K562 (cell line): ENCODE data around the gene SEC14L2. TPM values are rescaled to one million over a fixed set of nuclear protein-coding genes. Genes with fewer than 3 reads are reported as not detected.
A peak's percentile ranks its signal among the peaks of the same experiment; 100 is the strongest.

Experiments used
- ATAC-seq: fragments of 200-7000 bp; cut with Tn5 transposase; 3 replicates; pipeline ENCODE4 v1.9.1; 2020; ENCODE audit warnings: moderate library complexity
- BruUV-seq: library from RNA; stranded (reverse); fragments of 400-500 nt; replicated peaks from 2 replicates; lab custom pipeline; 2021; lab: Mats Ljungman, UMichigan
- CTCF ChIA-PET: fragments of 300-600 bp; formaldehyde crosslinking; extraction: SDS; loops from one replicate; lab custom pipeline; 2021; ENCODE audit warnings: low intra/inter-chr PET ratio; lab: Yijun Ruan, JAX
- POLR2A ChIA-PET: fragments of 300-600, 350-650 bp; sonication (Branson Sonifier 250); formaldehyde crosslinking; extraction: SDS; loops from one replicate; lab custom pipeline; 2021; ENCODE audit warnings: antibody characterized with exemption, inconsistent platforms; lab: Yijun Ruan, JAX
- DNase-seq, 4 experiments: peaks; one replicate each; pipeline versions ENCODE4 v3.0.0 to v3.0.0-alpha.2; 2011 to 2018; ENCODE audit warnings: low spot score in 3 of 4, mixed read lengths in 3 of 4; ENCODE audit errors: extremely low read depth in 1 of 4
- FAIRE-seq: peaks from 2 replicates; lab custom pipeline; 2011; peaks lifted over from hg19 to GRCh38; lab: Jason Lieb, UNC
- H2AFZ ChIP-seq: 2 replicates; pipeline ENCODE4 v1.6.0; 2011; ENCODE audit warnings: low read depth, low read length, control low read depth, inconsistent platforms
- H3K27ac ChIP-seq: fragments of 200-600 bp; 3 replicates; pipeline ENCODE4 v1.8.0; 2011; ENCODE audit warnings: low read depth, mild to moderate bottlenecking, control low read depth, inconsistent platforms, low read length, moderate library complexity, mixed read lengths; ENCODE audit errors: extremely low read depth
- H3K27me3 ChIP-seq, 2 experiments: fragments of 300-600 bp in 1 of 2; 2 replicates in 1 of 2; 3 replicates in 1 of 2; pipeline versions ENCODE4 v1.6.0 to v1.8.0; 2011; ENCODE audit warnings: inconsistent platforms in 2 of 2, low read length in 2 of 2, mild to moderate bottlenecking in 1 of 2, mixed read lengths in 1 of 2, moderate library complexity in 1 of 2; ENCODE audit not compliant: control insufficient read depth in 2 of 2, insufficient read depth in 2 of 2
- H3K36me3 ChIP-seq: fragments of 300-600 bp; 3 replicates; pipeline ENCODE4 v1.8.0; 2011; ENCODE audit warnings: mild to moderate bottlenecking, low read length, inconsistent platforms; ENCODE audit not compliant: control insufficient read depth, insufficient read depth
- H3K4me1 ChIP-seq, 2 experiments: fragments of 200-600 bp in 1 of 2; replicated peaks in 1 of 2; 2 replicates in 1 of 2; 3 replicates in 1 of 2; pipeline versions ENCODE4 v1.5.1 to v1.8.0; 2011; ENCODE audit warnings: inconsistent platforms in 2 of 2, low read length in 2 of 2, mild to moderate bottlenecking in 1 of 2, mixed read lengths in 1 of 2, moderate library complexity in 1 of 2; ENCODE audit not compliant: control insufficient read depth in 2 of 2, insufficient read depth in 2 of 2
- H3K4me2 ChIP-seq: 2 replicates; pipeline ENCODE4 v1.6.1; 2011; ENCODE audit warnings: low read length, control low read depth, inconsistent platforms, mixed read lengths; ENCODE audit not compliant: insufficient read depth
- H3K4me3 ChIP-seq: fragments of 200-600 bp; sonication (generic), shearing (Covaris generic); 2 replicates; pipeline ENCODE4 v1.5.1; 2016; ENCODE audit warnings: control low read depth, inconsistent platforms
- H3K79me2 ChIP-seq: fragments of 200-600 bp; 3 replicates; pipeline ENCODE4 v1.8.0; 2011; ENCODE audit warnings: low read length, inconsistent platforms; ENCODE audit not compliant: control insufficient read depth, insufficient read depth
- H3K9ac ChIP-seq, 2 experiments: 2 replicates each; pipeline versions ENCODE4 v1.6.0 to v1.6.1; 2011; ENCODE audit warnings: low read depth in 2 of 2, low read length in 2 of 2, control low read depth in 1 of 2, inconsistent platforms in 1 of 2, mild to moderate bottlenecking in 1 of 2, mixed read lengths in 1 of 2; ENCODE audit not compliant: insufficient read depth in 1 of 2
- H3K9me1 ChIP-seq: one replicate; pipeline ENCODE4 v1.6.0; 2011; ENCODE audit warnings: inconsistent platforms, mild to moderate bottlenecking, low read length, moderate library complexity; ENCODE audit not compliant: control insufficient read depth, insufficient read depth
- H3K9me3 ChIP-seq: replicated peaks from 2 replicates; pipeline ENCODE4 v1.5.1; 2011; ENCODE audit warnings: low read depth, low read length, inconsistent platforms; ENCODE audit not compliant: control insufficient read depth, insufficient read depth
- H4K20me1 ChIP-seq: replicated peaks from 2 replicates; pipeline ENCODE4 v1.6.1; 2011; ENCODE audit warnings: low read length, inconsistent platforms, mixed read lengths; ENCODE audit not compliant: control insufficient read depth, insufficient read depth
- CEBPB ChIP-seq: fragments of 450-650 bp; IDR thresholded peaks from 2 replicates; pipeline ENCODE4 v1.6.1; 2016; ENCODE audit warnings: missing genetic modification characterization, missing compliant biosample characterization
- CEBPG ChIP-seq, 3 experiments: fragments of 200-800 bp in 1 of 3; sonication (Bioruptor generic) in 1 of 3; sonication (generic) in 1 of 3; formaldehyde crosslinking in 1 of 3; IDR thresholded peaks in 2 of 3; conservative IDR thresholded peaks in 1 of 3; 2 replicates each; pipeline versions ENCODE4 v1.6.1 to v1.8.0; 2016 to 2022; ENCODE audit warnings: missing compliant biosample characterization in 2 of 3, missing genetic modification characterization in 2 of 3, mild to moderate bottlenecking in 1 of 3, missing genetic modification reagents in 1 of 3
- IRF2 ChIP-seq: sonication (generic); formaldehyde crosslinking; IDR thresholded peaks from 2 replicates; pipeline ENCODE4 v1.8.1; 2022; ENCODE audit warnings: mild to moderate bottlenecking, missing genetic modification reagents
- MEF2D ChIP-seq: conservative IDR thresholded peaks from 2 replicates; pipeline ENCODE4 v1.6.1; 2016; ENCODE audit warnings: low read depth, missing genetic modification characterization, missing compliant biosample characterization
- NFE2 ChIP-seq: IDR thresholded peaks from 2 replicates; pipeline ENCODE4 v1.6.1; 2014; ENCODE audit warnings: antibody characterized with exemption, low read depth
- NFE2L1 ChIP-seq: fragments of 450-650 bp; IDR thresholded peaks from 2 replicates; pipeline ENCODE4 v1.6.1; 2016; ENCODE audit warnings: missing genetic modification characterization, low read depth, mild to moderate bottlenecking, missing compliant biosample characterization, moderate library complexity, borderline replicate concordance
- NFIC ChIP-seq: fragments of 450-650 bp; IDR thresholded peaks from 2 replicates; pipeline ENCODE4 v1.6.1; 2017; ENCODE audit warnings: mild to moderate bottlenecking, inconsistent platforms
- PHB2 ChIP-seq: fragments of 450-650 bp; IDR thresholded peaks from 2 replicates; pipeline ENCODE4 v1.6.1; 2017; ENCODE audit warnings: low read depth
- RAD21 ChIP-seq, 2 experiments: fragments of 250-450 bp in 1 of 2; fragments of 450-650 bp in 1 of 2; sonication (Bioruptor Pico) in 1 of 2; formaldehyde crosslinking in 1 of 2; IDR thresholded peaks in 1 of 2; conservative IDR thresholded peaks in 1 of 2; 2 replicates each; pipeline versions ENCODE4 v1.4.0 to v1.8.0; 2020 to 2022; ENCODE audit warnings: mild to moderate bottlenecking in 2 of 2, moderate library complexity in 1 of 2
- RBM14 ChIP-seq: fragments of 200-400 bp; formaldehyde crosslinking; IDR thresholded peaks from 2 replicates; pipeline ENCODE4 v1.6.1; 2018; ENCODE audit warnings: low read depth, mild to moderate bottlenecking, low read length, moderate library complexity, borderline replicate concordance; ENCODE audit not compliant: insufficient read depth
- RFX7 ChIP-seq: fragments of 250-450 bp; sonication (Bioruptor Pico); IDR thresholded peaks from 2 replicates; pipeline ENCODE4 v1.5.1; 2021; ENCODE audit warnings: mild to moderate bottlenecking
- SMAD1 ChIP-seq: fragments of 150-350 bp; IDR thresholded peaks from 2 replicates; pipeline ENCODE4 v1.6.1; 2014; ENCODE audit warnings: low read length, low read depth; ENCODE audit not compliant: partially characterized antibody
- ZNF3 ChIP-seq: fragments of 250-450 bp; sonication (Bioruptor Pico); IDR thresholded peaks from 2 replicates; pipeline ENCODE4 v1.5.0; 2021; ENCODE audit warnings: mild to moderate bottlenecking, moderate library complexity
- WGBS: fragments of 100-300 bp; shearing (Covaris generic); methylation state at CpG from one replicate; pipeline ENCODE4 v1.1.6; 2016; ENCODE audit warnings: low coverage, mixed read lengths; ENCODE audit not compliant: insufficient coverage; ENCODE audit errors: missing lambda C conversion rate; 5-methylcytosine and 5-hydroxymethylcytosine counted together
- in situ Hi-C: fragments of 300-500 bp; cut with MboI; formaldehyde crosslinking; loops from 4 replicates; pipeline ENCODE4 v1.15.0; 2018; ENCODE audit warnings: inconsistent platforms, mixed read lengths
- intact Hi-C: fragments of 100-400 bp; cut with micrococcal nuclease; formaldehyde crosslinking; loops from 2 replicates; pipeline ENCODE4 v1.14.2; 2022
- polyA plus RNA-seq, 8 experiments: library from polyadenylated mRNA; depleted of rRNA in 4 of 8; stranded (reverse) in 5 of 8; unstranded in 3 of 8; fragments of >200 nt; fragmentation: Nextera tagmentation in 2 of 8; fragmentation: Illumina TruSeq in 1 of 8; extraction: Ambion mirVana in 2 of 8; extraction: Trizol in 1 of 8; gene quantifications; 2 replicates each; pipeline versions ENCODE4 v1.2.1 to v1.2.3, GENCODE V29; 2011 to 2014; ENCODE audit warnings: inconsistent platforms in 1 of 8, missing spikeins in 1 of 8
- total RNA-seq, 7 experiments: library from RNA; depleted of rRNA in 6 of 7; stranded (reverse); fragments of >200 nt in 6 of 7; fragmentation: Illumina TruSeq in 2 of 7; extraction: Trizol in 2 of 7; gene quantifications; 2 replicates each; pipeline versions ENCODE4 v1.2.1 to v1.2.3, GENCODE V29; 2011 to 2021; ENCODE audit warnings: low replicate concordance in 1 of 7
- TF ChIP-seq, protein P1 (sequence below), 2 experiments: IDR thresholded peaks; 2 replicates each; pipeline ENCODE4 v1.6.1; 2011; ENCODE audit warnings: borderline replicate concordance in 1 of 2, control low read depth in 1 of 2, low read depth in 1 of 2, low read length in 1 of 2, mild to moderate bottlenecking in 1 of 2, mixed read lengths in 1 of 2, moderate library complexity in 1 of 2; ENCODE audit not compliant: insufficient read depth in 1 of 2, insufficient read length in 1 of 2, poor library complexity in 1 of 2, severe bottlenecking in 1 of 2; ENCODE audit errors: extremely low read depth in 1 of 2
- TF ChIP-seq, protein P2 (sequence below), 3 experiments: IDR thresholded peaks in 2 of 3; conservative IDR thresholded peaks in 1 of 3; 2 replicates each; pipeline ENCODE4 v1.5.1; 2011 to 2012; ENCODE audit warnings: low read length in 3 of 3, mild to moderate bottlenecking in 3 of 3, control low read depth in 2 of 3, improper control_type of control experiment in 1 of 3, inconsistent platforms in 1 of 3, low read depth in 1 of 3, mixed read lengths in 1 of 3, moderate library complexity in 1 of 3; ENCODE audit not compliant: insufficient read depth in 2 of 3

The SEC14L2 gene
- total and polyA plus RNA-seq, 9 of the 15 experiments (the other 6 are each of a cell fraction or from before 2014, with no cell fraction given): 0.03 to 0.17 (median 0.10) TPM

DNA sequence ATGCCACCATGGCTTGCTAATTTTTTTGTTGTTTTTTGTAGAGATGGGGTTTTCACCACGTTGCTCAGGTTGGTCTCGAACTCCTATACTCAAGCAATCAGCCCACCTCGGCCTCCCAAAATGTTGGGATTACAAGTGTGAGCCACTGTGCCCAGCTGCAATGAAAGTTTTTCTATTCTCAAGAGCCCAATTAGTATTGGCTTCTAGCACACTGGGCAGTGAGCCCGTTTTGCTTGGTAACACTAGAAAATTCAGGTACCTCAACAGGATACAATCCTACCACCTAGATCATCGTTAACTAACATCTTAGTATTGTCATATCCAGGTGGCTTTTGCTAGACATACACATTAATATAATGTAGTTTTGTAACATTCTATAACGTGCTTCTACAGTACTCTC is 56.0 kb downstream of the SEC14L2 start (continued):
- TF ChIP-seq RFX7 (CRISPR knock-in tag) (no peak), NFE2L1 (no peak), RBM14 (no peak), MEF2D (tag) (no peak)

DNA sequence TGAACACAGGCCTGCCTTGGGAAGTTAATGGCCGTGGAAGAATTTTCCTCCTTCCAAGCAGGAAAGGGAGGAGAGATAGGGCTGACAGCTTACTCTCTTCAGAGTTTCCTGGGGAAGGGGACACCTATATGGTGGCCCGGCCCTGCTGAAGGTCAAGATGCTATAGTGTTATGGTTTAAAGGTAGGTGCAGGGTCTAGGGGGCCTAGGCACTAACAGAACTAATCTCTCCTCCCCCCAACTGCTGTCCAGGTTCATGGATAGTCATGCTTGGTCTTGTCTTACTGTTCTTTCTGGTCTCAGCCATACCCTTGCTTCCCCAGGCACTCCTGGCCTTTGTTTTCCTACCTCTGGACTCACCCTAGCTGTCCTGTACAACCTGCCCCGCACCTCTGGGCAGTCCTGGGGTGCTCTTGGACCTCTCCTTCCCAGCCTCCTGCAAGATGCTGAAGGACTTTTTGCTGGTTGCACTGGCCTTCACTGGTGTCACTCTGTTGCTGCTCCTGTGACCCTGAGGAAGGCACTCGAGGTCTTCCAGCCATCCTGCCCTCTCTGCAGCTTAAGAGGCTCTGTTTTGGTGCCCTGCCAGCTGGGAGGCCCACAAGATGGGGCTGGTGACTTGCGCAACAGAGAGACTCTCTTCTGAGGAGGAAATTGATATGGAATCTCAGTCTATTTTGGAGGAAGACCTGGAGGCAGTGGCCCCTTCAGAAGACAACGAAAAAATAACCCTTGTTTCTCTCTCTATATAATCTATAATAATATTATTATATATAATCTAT is 57.1 kb downstream of the SEC14L2 start:
- TF ChIP-seq NFIC (peak; percentile 55), IRF2 (no peak), NFE2 (no peak), CEBPG (CRISPR knock-in tag; IDR thresholded peaks at IDR 0.05) (peak; percentile 70), CEBPG (tag; conservative IDR thresholded peaks at IDR 0.05 in 1 of 2, IDR thresholded peaks at IDR 0.05 in 1 of 2) (0 out of 4 replicates have a peak, but pooled peaks of 1 of the 2 experiments have one; percentile 10), PHB2 (no peak), RAD21 (CRISPR knock-in tag; conservative IDR thresholded peaks at IDR 0.05 in 1 of 2, IDR thresholded peaks at IDR 0.05 in 1 of 2) (peak in 1 of 2 experiments; percentile 29; a peak in 1 of 4 replicates), CEBPB (peak; percentile 78), ZNF3 (CRISPR knock-in tag) (no peak), SMAD1 (no peak)
- TF ChIP-seq, protein P1, sequence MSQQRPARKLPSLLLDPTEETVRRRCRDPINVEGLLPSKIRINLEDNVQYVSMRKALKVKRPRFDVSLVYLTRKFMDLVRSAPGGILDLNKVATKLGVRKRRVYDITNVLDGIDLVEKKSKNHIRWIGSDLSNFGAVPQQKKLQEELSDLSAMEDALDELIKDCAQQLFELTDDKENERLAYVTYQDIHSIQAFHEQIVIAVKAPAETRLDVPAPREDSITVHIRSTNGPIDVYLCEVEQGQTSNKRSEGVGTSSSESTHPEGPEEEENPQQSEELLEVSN (IDR thresholded peaks at IDR 0.05; ENCODE audit: borderline replicate concordance in 1 of 2, extremely low read depth in 1 of 2, insufficient read depth in 1 of 2, insufficient read length in 1 of 2, low read depth in 1 of 2, low read length in 1 of 2, poor library complexity in 1 of 2, severe bottlenecking in 1 of 2): no peak
- TF ChIP-seq, protein P2, sequence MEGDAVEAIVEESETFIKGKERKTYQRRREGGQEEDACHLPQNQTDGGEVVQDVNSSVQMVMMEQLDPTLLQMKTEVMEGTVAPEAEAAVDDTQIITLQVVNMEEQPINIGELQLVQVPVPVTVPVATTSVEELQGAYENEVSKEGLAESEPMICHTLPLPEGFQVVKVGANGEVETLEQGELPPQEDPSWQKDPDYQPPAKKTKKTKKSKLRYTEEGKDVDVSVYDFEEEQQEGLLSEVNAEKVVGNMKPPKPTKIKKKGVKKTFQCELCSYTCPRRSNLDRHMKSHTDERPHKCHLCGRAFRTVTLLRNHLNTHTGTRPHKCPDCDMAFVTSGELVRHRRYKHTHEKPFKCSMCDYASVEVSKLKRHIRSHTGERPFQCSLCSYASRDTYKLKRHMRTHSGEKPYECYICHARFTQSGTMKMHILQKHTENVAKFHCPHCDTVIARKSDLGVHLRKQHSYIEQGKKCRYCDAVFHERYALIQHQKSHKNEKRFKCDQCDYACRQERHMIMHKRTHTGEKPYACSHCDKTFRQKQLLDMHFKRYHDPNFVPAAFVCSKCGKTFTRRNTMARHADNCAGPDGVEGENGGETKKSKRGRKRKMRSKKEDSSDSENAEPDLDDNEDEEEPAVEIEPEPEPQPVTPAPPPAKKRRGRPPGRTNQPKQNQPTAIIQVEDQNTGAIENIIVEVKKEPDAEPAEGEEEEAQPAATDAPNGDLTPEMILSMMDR (IDR thresholded peaks at IDR 0.05 in 2 of 3, conservative IDR thresholded peaks at IDR 0.05 in 1 of 3; ENCODE audit: insufficient read depth in 2 of 3, low read depth in 1 of 3, low read length in 3 of 3): peak; percentile 20 to 39 (median 32); a peak in 3 of 6 replicates
- BruUV-seq: no TSS peak
- no peaks in the 10 kb centered on the region for H3K9me3 ChIP-seq
- no peak overlapping the region for H3K9ac ChIP-seq
- no peak overlapping the region for H3K27ac ChIP-seq
- in situ Hi-C loops: no loop called here
- no peak overlapping the region for H2AFZ ChIP-seq
- WGBS: 35% methylated on average over 4 of the region's 6 CpGs
- DNase-seq (peak in 1 of 4 experiments; percentile 44), FAIRE-seq (no peak), ATAC-seq (peak; percentile 57)
- H3K4me2 ChIP-seq: no peak overlapping the region
- H3K79me2 ChIP-seq: no peaks in the 10 kb centered on the region
- no peaks in the 10 kb centered on the region for H3K9me1 ChIP-seq
- no peaks in the 10 kb centered on the region for H3K36me3 ChIP-seq
- intact Hi-C loops: no loop called here
- peaks cover 3 to 7% of the 10 kb centered on the region in 2 experiments; a peak in 3 of 5 replicates for H3K4me1 ChIP-seq
- ChIA-PET POLR2A (no interaction called here), CTCF (no interaction called here)
- H4K20me1 ChIP-seq: no peaks in the 10 kb centered on the region
- no peak overlapping the region for H3K4me3 ChIP-seq
- no peaks in the 10 kb centered on the region for H3K27me3 ChIP-seq
